Measurements from ENCODE around the gene MRPL16. TPM values are rescaled to one million over a fixed set of nuclear protein-coding genes. Genes with fewer than 3 reads are reported as not detected.

Gene MRPL16
- total and polyA plus RNA-seq, 11 donors: 59.3 to 124 (median 84.9) TPM

- no peak overlapping the region for H3K4me3 ChIP-seq
- 72 to 85% (median 79%) methylated on average over 2 of the region's 2 CpGs for WGBS, 4 donors
- H3K9me3 ChIP-seq: no peaks in the 10 kb centered on the region
- peaks cover 0 to 24% (median 5%) of the 10 kb centered on the region in 12 donors for H3K4me1 ChIP-seq
- H3K27ac ChIP-seq: no peak overlapping the region
- ATAC-seq (peak in 3 of 4 donors; percentile 36 to 39 (median 38)), DNase-seq (no peak)
- intact Hi-C loops (cut with DNase I): no loop called here
- TF ChIP-seq POLR2A (IDR thresholded peaks at IDR 0.05) (no peak), CTCF (IDR thresholded peaks at IDR 0.05) (no peak)
- peaks cover 0 to 49% (median 21%) of the 10 kb centered on the region in 9 donors for H3K36me3 ChIP-seq
- H3K27me3 ChIP-seq: no peaks in the 10 kb centered on the region
Measured at GRCh38 chr11:59778122-59778521, 32.5 kb downstream of the MRPL16 start.

- Histone ChIP-seq H3K4me3 (no peak overlapping the region), H3K27me3 (no peaks in the 10 kb centered on the region), H3K27ac (no peak overlapping the region), H3K9me3 (no peaks in the 10 kb centered on the region), H3K36me3 (peaks cover 0 to 50% (median 21%) of the 10 kb centered on the region in 9 donors), H3K4me1 (peaks cover 0 to 35% (median 6%) of the 10 kb centered on the region in 12 donors)
- intact Hi-C loops (cut with DNase I): no loop called here
- DNase-seq (no peak), ATAC-seq (no peak)
- TF ChIP-seq POLR2A (IDR thresholded peaks at IDR 0.05): no peak
- no peak for TF ChIP-seq CTCF (IDR thresholded peaks at IDR 0.05)
- WGBS, 4 donors: 87 to 95% (median 90%) methylated on average over 5 of the region's 5 CpGs
Measured at GRCh38 chr11:59777104-59777503, 33.5 kb downstream of the MRPL16 start.

- Histone ChIP-seq H3K36me3 (peaks cover 0 to 50% (median 21%) of the 10 kb centered on the region in 9 donors), H3K4me1 (peaks cover 0 to 41% (median 12%) of the 10 kb centered on the region in 12 donors), H3K9me3 (no peaks in the 10 kb centered on the region), H3K4me3 (no peak overlapping the region), H3K27ac (no peak overlapping the region), H3K27me3 (no peaks in the 10 kb centered on the region)
- TF ChIP-seq POLR2A (IDR thresholded peaks at IDR 0.05): no peak
- no peak for TF ChIP-seq CTCF (IDR thresholded peaks at IDR 0.05)
- ATAC-seq: no peak
- intact Hi-C loops (cut with DNase I): no loop called here
- WGBS, 4 donors: 64 to 76% (median 73%) methylated on average over 5 of the region's 5 CpGs
- DNase-seq: no peak
Measured at GRCh38 chr11:59776210-59777066, 34.1 kb downstream of the MRPL16 start.

- H3K36me3 ChIP-seq: peaks cover 0 to 40% (median 21%) of the 10 kb centered on the region in 9 donors
- TF ChIP-seq POLR2A (IDR thresholded peaks at IDR 0.05): no peak
- no peak for TF ChIP-seq CTCF (IDR thresholded peaks at IDR 0.05)
- peak overlapping the region in 11 of 12 donors; percentile 2 to 92 (median 70) for H3K27ac ChIP-seq
- no peak for ATAC-seq
- no peaks in the 10 kb centered on the region for H3K9me3 ChIP-seq
- peaks cover 0 to 54% (median 22%) of the 10 kb centered on the region in 12 donors for H3K4me1 ChIP-seq
- H3K4me3 ChIP-seq: no peak overlapping the region
- no peaks in the 10 kb centered on the region for H3K27me3 ChIP-seq
- no peak for DNase-seq
- intact Hi-C loops (cut with DNase I): no loop called here
- 64 to 75% (median 72%) methylated on average over 5 of the region's 5 CpGs for WGBS, 4 donors
Measured at GRCh38 chr11:59773083-59773440, 37.5 kb downstream of the MRPL16 start.

Measured in heart left ventricle (tissue), 16 donors.